H1 (cell line): ENCODE data around the gene BRD1. TPM values are rescaled to one million over a fixed set of nuclear protein-coding genes. Genes with fewer than 3 reads are reported as not detected.

Experiments used
- CTCF ChIA-PET: fragments of 300-600 bp; sonication (Branson Sonifier 250); formaldehyde crosslinking; loops from one replicate; lab custom pipeline; 2021; ENCODE audit not compliant: partially characterized antibody; lab: Charles Lee
- POLR2A ChIA-PET: fragments of 300-600 bp; sonication (Branson Sonifier 250); formaldehyde crosslinking; loops from one replicate; lab custom pipeline; 2021; ENCODE audit warnings: inconsistent platforms; ENCODE audit not compliant: partially characterized antibody; lab: Charles Lee
- DNase-seq, 2 experiments: peaks; one replicate each; pipeline versions ENCODE4 v3.0.0 to v3.0.0-alpha.2; 2010 to 2022; ENCODE audit warnings: low spot score in 2 of 2, low read depth in 1 of 2, mixed read lengths in 1 of 2
- FAIRE-seq: peaks from 2 replicates; lab custom pipeline; 2011; peaks lifted over from hg19 to GRCh38; lab: Jason Lieb, UNC
- H2AFZ ChIP-seq: 2 replicates; pipeline ENCODE4 v1.8.1; 2012; ENCODE audit warnings: low read length, inconsistent platforms
- H2AK5ac ChIP-seq: 2 replicates; pipeline ENCODE4 v1.6.1; 2013; ENCODE audit warnings: low read depth, low read length
- H2BK120ac ChIP-seq: replicated peaks from 2 replicates; pipeline ENCODE3; 2013; ENCODE audit warnings: low read depth, low read length, inconsistent platforms
- H2BK12ac ChIP-seq: 2 replicates; pipeline ENCODE4 v1.6.1; 2013; ENCODE audit warnings: low read depth, low read length
- H2BK15ac ChIP-seq: 2 replicates; pipeline ENCODE4 v1.6.1; 2013; ENCODE audit warnings: low read length
- H2BK20ac ChIP-seq: 2 replicates; pipeline ENCODE4 v1.6.1; 2013; ENCODE audit warnings: low read length
- H2BK5ac ChIP-seq: 2 replicates; pipeline ENCODE4 v1.6.1; 2013; ENCODE audit warnings: low read depth, low read length
- H3K14ac ChIP-seq: 2 replicates; pipeline ENCODE4 v1.6.1; 2013; ENCODE audit warnings: inconsistent platforms; ENCODE audit not compliant: insufficient read length
- H3K18ac ChIP-seq: 2 replicates; pipeline ENCODE4 v1.6.1; 2013; ENCODE audit warnings: low read length; ENCODE audit errors: extremely low read depth
- H3K23ac ChIP-seq: 2 replicates; pipeline ENCODE4 v1.6.1; 2013; ENCODE audit warnings: inconsistent platforms; ENCODE audit not compliant: insufficient read length
- H3K23me2 ChIP-seq: 2 replicates; pipeline ENCODE4 v1.6.1; 2013; ENCODE audit warnings: low read depth, low read length
- H3K27ac ChIP-seq: 2 replicates; pipeline ENCODE4 v1.6.1; 2011; ENCODE audit warnings: low read depth, low read length, inconsistent platforms
- H3K27me3 ChIP-seq, 4 experiments: replicated peaks in 1 of 4; 1 replicate in 1 of 4; 2 replicates in 3 of 4; pipeline versions ENCODE4 v1.6.1 to v1.8.1; 2011 to 2013; ENCODE audit warnings: low read length in 3 of 4, mild to moderate bottlenecking in 3 of 4, inconsistent platforms in 2 of 4, mixed read lengths in 2 of 4, moderate library complexity in 1 of 4; ENCODE audit not compliant: control insufficient read depth in 3 of 4, insufficient read depth in 3 of 4; ENCODE audit errors: extremely low read depth in 1 of 4
- H3K36me3 ChIP-seq, 4 experiments: 2 replicates each; pipeline versions ENCODE4 v1.6.1 to v1.8.1; 2011 to 2013; ENCODE audit warnings: mild to moderate bottlenecking in 4 of 4, low read length in 3 of 4, moderate library complexity in 2 of 4, control low read depth in 1 of 4, inconsistent platforms in 1 of 4; ENCODE audit not compliant: insufficient read depth in 4 of 4, control insufficient read depth in 2 of 4
- H3K4ac ChIP-seq: replicated peaks from 2 replicates; pipeline ENCODE3; 2013; ENCODE audit warnings: low read length, low read depth, mixed read lengths, inconsistent platforms; ENCODE audit not compliant: insufficient read length
- H3K4me1 ChIP-seq, 4 experiments: replicated peaks in 1 of 4; 1 replicate in 1 of 4; 2 replicates in 3 of 4; pipeline versions ENCODE4 v1.6.1 to v1.8.1; 2011 to 2013; ENCODE audit warnings: low read length in 3 of 4, inconsistent platforms in 2 of 4, mixed read lengths in 1 of 4; ENCODE audit not compliant: insufficient read depth in 4 of 4, control insufficient read depth in 3 of 4
- H3K4me2 ChIP-seq, 2 experiments: 2 replicates each; pipeline versions ENCODE4 v1.6.1 to v1.8.1; 2011 to 2013; ENCODE audit warnings: low read depth in 2 of 2, low read length in 2 of 2, control low read depth in 1 of 2, inconsistent platforms in 1 of 2, mild to moderate bottlenecking in 1 of 2; ENCODE audit not compliant: insufficient read depth in 1 of 2
- H3K4me3 ChIP-seq, 4 experiments: fragments of 200-600, 300-600 bp in 1 of 4; sonication (generic), shearing (Covaris generic), sonication (Bioruptor Twin) in 1 of 4; 2 replicates each; pipeline versions ENCODE4 v1.5.1 to v1.8.1; 2011 to 2016; ENCODE audit warnings: low read length in 4 of 4, low read depth in 3 of 4, control low read depth in 2 of 4, inconsistent platforms in 2 of 4, mild to moderate bottlenecking in 2 of 4, mixed read lengths in 1 of 4, moderate library complexity in 1 of 4; ENCODE audit not compliant: insufficient read depth in 2 of 4; ENCODE audit errors: extremely low read depth in 1 of 4
- H3K56ac ChIP-seq: replicated peaks from 2 replicates; pipeline ENCODE3; 2013; ENCODE audit warnings: low read depth, mild to moderate bottlenecking, mixed read lengths, low read length, inconsistent platforms; ENCODE audit not compliant: insufficient read length
- H3K79me1 ChIP-seq: 2 replicates; pipeline ENCODE4 v1.6.1; 2013; ENCODE audit warnings: low read depth, low read length, control low read depth
- H3K79me2 ChIP-seq, 2 experiments: 2 replicates each; pipeline versions ENCODE4 v1.6.1 to v1.8.1; 2012 to 2013; ENCODE audit warnings: low read length in 2 of 2, mild to moderate bottlenecking in 2 of 2, inconsistent platforms in 1 of 2; ENCODE audit not compliant: insufficient read depth in 2 of 2, control insufficient read depth in 1 of 2
- H3K9ac ChIP-seq, 4 experiments: replicated peaks in 1 of 4; 1 replicate in 1 of 4; 2 replicates in 3 of 4; pipeline versions ENCODE4 v1.6.1 to v1.8.1; 2011 to 2013; ENCODE audit warnings: low read depth in 3 of 4, low read length in 3 of 4, control low read depth in 2 of 4, mild to moderate bottlenecking in 2 of 4, moderate library complexity in 2 of 4, inconsistent platforms in 1 of 4; ENCODE audit errors: extremely low read depth in 1 of 4
- H3K9me3 ChIP-seq, 2 experiments: 2 replicates each; pipeline versions ENCODE4 v1.6.1 to v1.8.1; 2012 to 2013; ENCODE audit warnings: mild to moderate bottlenecking in 2 of 2, moderate library complexity in 2 of 2, control low read depth in 1 of 2, inconsistent platforms in 1 of 2, low read depth in 1 of 2, low read length in 1 of 2, mixed read lengths in 1 of 2; ENCODE audit not compliant: insufficient read depth in 2 of 2
- H4K20me1 ChIP-seq, 2 experiments: replicated peaks in 1 of 2; 2 replicates each; pipeline versions ENCODE3 to v1.8.1; 2011 to 2013; ENCODE audit warnings: inconsistent platforms in 2 of 2, low read length in 2 of 2, mild to moderate bottlenecking in 1 of 2; ENCODE audit not compliant: insufficient read depth in 2 of 2, control insufficient read depth in 1 of 2
- H4K5ac ChIP-seq: 2 replicates; pipeline ENCODE4 v1.6.1; 2013; ENCODE audit warnings: low read length, low read depth, mixed read lengths, inconsistent platforms; ENCODE audit not compliant: insufficient read length
- H4K8ac ChIP-seq: 2 replicates; pipeline ENCODE4 v1.8.0; 2013; ENCODE audit warnings: mild to moderate bottlenecking, moderate library complexity, low read length, inconsistent platforms; ENCODE audit not compliant: insufficient read depth; ENCODE audit errors: extremely low read depth
- H4K91ac ChIP-seq: replicated peaks from 2 replicates; pipeline ENCODE3; 2013; ENCODE audit warnings: low read length, mixed read lengths, inconsistent platforms; ENCODE audit not compliant: insufficient read length
- ASH2L ChIP-seq: fragments of 200-600, 300-600 bp; sonication (generic); IDR thresholded peaks from one replicate; pipeline ENCODE4 v1.7.1; 2017; ENCODE audit warnings: low read length
- BACH1 ChIP-seq: IDR thresholded peaks from 2 replicates; pipeline ENCODE4 v1.6.1; 2012; ENCODE audit warnings: low read length, improper control_type of control experiment
- CEBPB ChIP-seq: IDR thresholded peaks from 2 replicates; pipeline ENCODE4 v1.6.1; 2012; ENCODE audit warnings: low read depth, low read length
- CHD1 ChIP-seq: IDR thresholded peaks from 2 replicates; pipeline ENCODE4 v1.6.1; 2012; ENCODE audit warnings: low read depth, low read length, improper control_type of control experiment
- GABPA ChIP-seq: IDR thresholded peaks from 2 replicates; pipeline ENCODE4 v1.6.1; 2011; ENCODE audit warnings: mild to moderate bottlenecking, low read length, moderate library complexity, borderline replicate concordance; ENCODE audit not compliant: insufficient read depth
- GTF2F1 ChIP-seq: IDR thresholded peaks from 2 replicates; pipeline ENCODE4 v1.6.1; 2012; ENCODE audit warnings: low read depth, low read length, improper control_type of control experiment, borderline replicate concordance
- HDAC2 ChIP-seq, 2 experiments: fragments of 300-600 bp in 1 of 2; sonication (generic) in 1 of 2; IDR thresholded peaks; 2 replicates each; pipeline ENCODE4 v1.6.1; 2011 to 2012; ENCODE audit warnings: low read depth in 2 of 2, low read length in 2 of 2, mild to moderate bottlenecking in 2 of 2, moderate library complexity in 2 of 2, borderline replicate concordance in 1 of 2, inconsistent platforms in 1 of 2
- SIN3A ChIP-seq, 2 experiments: IDR thresholded peaks in 1 of 2; conservative IDR thresholded peaks in 1 of 2; 2 replicates each; pipeline ENCODE4 v1.6.1; 2011 to 2012; ENCODE audit warnings: low read length in 2 of 2, improper control_type of control experiment in 1 of 2, low read depth in 1 of 2, mild to moderate bottlenecking in 1 of 2
- ZNF274 ChIP-seq: IDR thresholded peaks from 2 replicates; pipeline ENCODE4 v1.7.0; 2012; ENCODE audit warnings: low read length, borderline replicate concordance; ENCODE audit errors: extremely low read depth
- WGBS, 2 experiments: shearing (Covaris generic) in 1 of 2; methylation state at CpG; one replicate each; pipeline versions ENCODE4 v1.1.6 to v1.1.7; 2013 to 2015; ENCODE audit warnings: low lambda C conversion rate in 2 of 2, mixed read lengths in 2 of 2, inconsistent platforms in 1 of 2, low coverage in 1 of 2, missing lambda C conversion rate in 1 of 2; ENCODE audit not compliant: insufficient replicate concordance in 2 of 2, insufficient coverage in 1 of 2, insufficient read length in 1 of 2; ENCODE audit errors: extremely low coverage in 1 of 2, missing lambda C conversion rate in 1 of 2; 5-methylcytosine and 5-hydroxymethylcytosine counted together
- polyA plus RNA-seq, 7 experiments: library from polyadenylated mRNA; depleted of rRNA in 3 of 7; stranded (reverse) in 5 of 7; unstranded in 2 of 7; fragments of >200 nt in 5 of 7; fragments of 200-250 nt in 2 of 7; gene quantifications; 1 replicate in 5 of 7; 2 replicates in 1 of 7; 4 replicates in 1 of 7; pipeline versions ENCODE4 v1.2.1 to v1.2.3, GENCODE V29; 2011 to 2013; ENCODE audit warnings: missing spikeins in 2 of 7, mixed read lengths in 2 of 7
- total RNA-seq: library from RNA; stranded (reverse); fragmentation: NEBNext Ultra II Directional; extraction: Animal tissue kit (Norgen Biotek cat#: 25700); gene quantifications from 2 replicates; pipeline ENCODE4 v1.2.1, GENCODE V29; 2021

The BRD1 gene
- total and polyA plus RNA-seq, 2 of the 8 experiments (the other 6 are each of a cell fraction or from before 2014, with no cell fraction given) = 6.8 to 34.0 TPM

DNA sequence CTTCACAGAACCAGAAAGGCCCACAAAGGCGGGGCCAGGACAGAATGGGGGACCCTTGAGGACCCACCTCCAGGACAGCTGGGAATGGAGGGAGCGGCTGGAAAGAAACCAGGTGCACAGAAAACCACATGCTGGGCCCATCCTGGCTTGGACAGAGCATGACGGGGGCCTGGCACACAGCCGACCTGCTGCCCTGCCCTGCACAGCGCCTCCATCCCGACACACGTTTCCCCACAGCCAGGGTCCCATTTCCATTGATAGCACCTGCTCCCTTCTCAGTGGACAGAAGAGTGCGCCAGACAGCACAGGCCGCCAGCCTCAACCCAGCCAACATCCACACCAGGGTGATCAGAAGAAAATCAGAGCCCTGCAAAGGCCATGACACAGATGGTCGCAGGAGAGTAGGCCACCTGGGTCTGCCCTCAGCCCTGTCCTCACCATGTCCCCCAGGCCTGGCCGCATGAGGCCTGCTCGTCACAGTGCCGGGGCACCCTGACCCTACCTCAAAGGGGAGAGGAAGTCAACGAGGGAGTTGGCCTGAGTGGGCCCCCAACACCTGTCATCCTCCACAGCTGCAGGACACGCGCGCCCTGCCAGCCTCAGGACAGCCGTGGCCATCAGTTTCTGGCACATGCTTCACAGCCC, 28.1 kb downstream of the BRD1 start:
- whole genome bisulfite sequencing, 2 experiments = 83% methylated on average over 13 of the region's 18 CpGs; no CpG with 5 or more reads in 1 of the 2 experiments
- no peak overlapping the region for H2BK120ac ChIP-seq
- peaks cover 22% of the 10 kb centered on the region for H3K79me1 ChIP-seq
- ChIA-PET CTCF (interaction anchor here (1.3 to 2.1 kb wide), 5 partner anchors 13 to 48 kb away, joined by 3 to 6 read pairs (median 4); no protein-coding TSS in a partner anchor), POLR2A (interaction anchor here (0.6 kb wide), 1 partner anchor 257 kb away, joined by 3 read pairs; no protein-coding TSS in a partner anchor)
- no peaks in the 10 kb centered on the region; a peak in 1 of 7 replicates for H3K4me1 ChIP-seq
- no peak overlapping the region for H2AK5ac ChIP-seq
- H3K18ac ChIP-seq = no peak overlapping the region
- H3K56ac ChIP-seq = no peak overlapping the region
- no peak overlapping the region for H3K4ac ChIP-seq
- H4K91ac ChIP-seq = no peak overlapping the region
- H3K23me2 ChIP-seq = no peaks in the 10 kb centered on the region
- H3K79me2 ChIP-seq = peaks cover 3 to 64% of the 10 kb centered on the region in 2 experiments; a peak in 3 of 4 replicates
- H4K5ac ChIP-seq = no peak overlapping the region
- H3K27ac ChIP-seq = no peak overlapping the region
- no peak overlapping the region for H3K23ac ChIP-seq
- H2BK20ac ChIP-seq = no peak overlapping the region
- no peak for FAIRE-seq
- no peak for DNase-seq
- H2BK12ac ChIP-seq = no peak overlapping the region
- no peak overlapping the region for H2BK5ac ChIP-seq
- no peak overlapping the region for H3K4me3 ChIP-seq
- H3K27me3 ChIP-seq = no peaks in the 10 kb centered on the region
- H2BK15ac ChIP-seq = no peak overlapping the region
- no peak overlapping the region for H3K4me2 ChIP-seq
- peaks cover 13 to 56% (median 26%) of the 10 kb centered on the region in 4 experiments; a peak in 7 of 8 replicates for H3K36me3 ChIP-seq
- no peak overlapping the region for H3K14ac ChIP-seq
- no peak overlapping the region for H4K8ac ChIP-seq
- no peak overlapping the region for H3K9ac ChIP-seq
- no peak overlapping the region for H2AFZ ChIP-seq
- H3K9me3 ChIP-seq = no peaks in the 10 kb centered on the region
- peaks cover 33 to 36% of the 10 kb centered on the region in 2 experiments for H4K20me1 ChIP-seq
- TF ChIP-seq CHD1 (no peak), GABPA (no peak), BACH1 (no peak), ZNF274 (no peak), CEBPB (no peak), ASH2L (no peak), HDAC2 (IDR thresholded peaks at IDR 0.05; ENCODE audit: borderline replicate concordance in 1 of 2, low read depth in 2 of 2, low read length in 2 of 2) (no peak), GTF2F1 (no peak), SIN3A (conservative IDR thresholded peaks at IDR 0.05 in 1 of 2, IDR thresholded peaks at IDR 0.05 in 1 of 2; ENCODE audit: low read depth in 1 of 2, low read length in 2 of 2) (no peak)
